Ramos (cell line): ENCODE measurements around the gene STRN.
"Not testable (repeated sequence)": the region's sequence is repeated elsewhere in the genome, so short reads cannot be mapped to it uniquely, and the experiment has no call there.

Source experiments
- in situ Hi-C: fragments of 300-500 bp; cut with MboI; formaldehyde crosslinking; loops from one replicate; pipeline ENCODE4 v1.14.3; 2022; ENCODE audit warnings: low sequenced_read_pairs; ENCODE audit not compliant: unreplicated experiment

Gene STRN

DNA sequence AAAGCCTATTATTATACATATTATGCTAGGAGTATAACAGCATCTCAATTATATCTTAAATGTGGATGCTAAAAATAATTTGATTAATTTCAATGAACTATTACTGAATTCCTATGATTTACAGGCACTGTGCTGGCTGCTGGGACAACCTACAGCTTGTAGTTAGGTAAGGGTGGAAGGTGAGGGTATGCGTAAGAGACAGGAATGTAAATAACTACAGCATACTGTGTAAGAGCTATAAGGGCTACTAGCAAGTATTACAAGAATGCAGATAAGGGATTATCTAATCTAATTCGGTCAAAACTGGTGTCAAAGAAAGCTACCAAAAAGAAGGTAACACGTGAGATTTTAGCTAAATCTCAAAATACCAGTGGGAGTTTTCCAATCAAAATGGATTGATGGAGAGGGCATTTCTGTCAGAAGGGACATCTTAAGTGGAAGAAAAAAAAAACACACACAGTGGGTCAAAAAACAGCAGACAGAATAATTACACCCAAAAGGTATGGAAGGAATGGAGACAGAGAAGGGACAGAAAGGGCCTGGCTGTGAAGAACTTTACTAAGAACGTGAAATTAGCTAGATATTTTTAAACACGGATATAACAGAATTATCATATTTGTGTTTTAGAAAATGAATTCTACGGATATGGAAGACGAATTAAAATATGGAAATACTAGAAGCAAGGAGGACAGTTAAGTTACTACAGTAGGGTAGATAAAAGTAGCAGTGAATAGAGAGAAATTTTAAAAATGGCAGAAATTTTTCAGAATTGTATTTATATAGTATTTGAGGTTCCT is 47.1 kb downstream of the STRN start:
- in situ Hi-C loops = no loop called here

DNA sequence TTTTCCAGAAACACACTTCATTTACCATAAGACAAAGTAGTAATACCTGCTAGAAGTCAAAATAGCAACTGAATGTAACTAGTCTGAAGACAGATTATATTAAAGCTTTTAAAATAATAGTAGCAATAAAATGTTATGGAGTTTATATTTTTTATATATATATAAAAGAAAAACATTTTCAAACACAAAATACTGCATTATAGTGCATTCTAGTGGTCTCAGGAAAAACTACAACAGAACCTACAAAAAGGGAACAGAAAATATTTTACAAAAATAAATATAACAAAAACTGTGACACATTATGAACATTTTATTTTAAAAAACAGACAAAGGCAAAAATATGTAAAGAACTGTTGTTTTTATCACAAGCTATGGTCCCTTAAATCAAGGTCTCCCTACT is 48.0 kb downstream of the STRN start:
- in situ Hi-C loops = no loop called here

DNA sequence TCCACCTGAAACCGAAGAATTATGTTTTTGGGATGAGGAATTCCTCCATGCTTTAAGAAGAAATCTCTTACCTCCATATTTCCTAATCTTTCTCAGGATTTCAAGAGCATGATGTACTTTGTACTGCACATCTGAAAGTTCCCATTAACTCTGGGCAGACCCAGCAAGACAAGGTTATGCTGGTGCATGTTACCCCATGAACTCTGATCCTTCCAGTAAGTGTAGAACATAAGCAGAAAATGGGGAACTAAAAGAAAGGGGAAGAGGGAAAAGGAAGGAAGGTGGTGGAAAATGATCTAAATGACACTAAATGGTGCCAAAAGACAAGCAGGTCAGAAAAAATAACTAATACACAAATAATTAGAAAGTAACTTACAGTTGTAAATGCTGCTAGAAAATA is 50.7 kb downstream of the STRN start:
- in situ Hi-C loops = no loop called here

DNA sequence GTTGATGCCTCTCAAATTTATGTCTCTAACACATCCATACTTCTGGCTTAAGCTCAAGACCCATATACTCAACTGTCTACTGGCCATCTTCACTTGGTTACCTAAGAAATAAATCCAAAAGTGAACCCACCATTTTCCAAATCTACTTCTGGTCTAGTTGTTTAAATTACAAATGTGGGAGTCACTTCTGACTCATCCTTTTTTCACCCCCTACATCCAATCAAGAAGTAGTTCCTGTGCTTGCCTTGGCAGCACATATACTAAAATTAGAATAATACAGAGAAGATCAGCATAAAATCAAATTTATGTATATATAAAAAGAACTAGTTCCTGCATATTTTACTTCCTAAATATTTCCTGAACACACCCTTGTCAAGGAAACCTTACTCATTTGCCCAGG is 53.6 kb downstream of the STRN start:
- in situ Hi-C loops = no loop called here

DNA sequence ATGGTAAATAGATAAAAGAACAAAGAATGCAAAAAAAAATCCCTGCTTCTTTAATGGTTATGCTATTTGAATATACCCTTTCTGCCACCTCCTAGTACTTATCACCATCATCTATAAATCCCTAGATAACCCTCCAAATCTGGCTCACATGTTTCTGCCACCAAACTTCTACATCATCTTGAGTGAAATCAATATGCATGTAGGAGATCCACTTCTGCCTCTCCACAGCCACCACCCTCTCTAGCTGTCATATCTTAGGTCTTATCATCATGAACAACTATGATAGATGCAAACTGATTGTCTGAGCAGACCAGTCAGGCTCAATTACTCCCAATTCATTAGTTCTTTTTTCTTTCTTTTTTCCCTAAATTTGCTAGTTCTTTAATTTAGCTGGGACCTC is 55.3 kb downstream of the STRN start:
- in situ Hi-C loops = no loop called here

DNA sequence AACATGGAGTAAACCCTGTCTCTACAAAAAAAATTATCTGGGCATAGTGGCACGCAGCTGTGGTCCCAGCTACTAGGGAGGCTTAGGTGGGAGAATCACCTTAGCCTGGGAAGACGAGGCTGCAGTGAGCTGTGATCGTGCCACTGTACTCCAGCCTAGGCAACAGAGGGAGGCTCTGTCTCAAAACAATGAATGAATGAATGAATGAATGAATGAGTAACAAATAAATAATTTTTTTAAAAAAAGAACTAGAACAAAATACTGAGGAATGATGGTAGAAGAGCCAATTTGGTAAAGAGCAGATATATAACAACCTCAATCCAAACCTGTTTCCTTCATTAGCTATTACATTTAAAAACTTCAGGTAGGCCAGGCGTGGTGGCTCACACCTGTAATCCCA is 60.1 kb downstream of the STRN start:
- in situ Hi-C loops = no loop called here

DNA sequence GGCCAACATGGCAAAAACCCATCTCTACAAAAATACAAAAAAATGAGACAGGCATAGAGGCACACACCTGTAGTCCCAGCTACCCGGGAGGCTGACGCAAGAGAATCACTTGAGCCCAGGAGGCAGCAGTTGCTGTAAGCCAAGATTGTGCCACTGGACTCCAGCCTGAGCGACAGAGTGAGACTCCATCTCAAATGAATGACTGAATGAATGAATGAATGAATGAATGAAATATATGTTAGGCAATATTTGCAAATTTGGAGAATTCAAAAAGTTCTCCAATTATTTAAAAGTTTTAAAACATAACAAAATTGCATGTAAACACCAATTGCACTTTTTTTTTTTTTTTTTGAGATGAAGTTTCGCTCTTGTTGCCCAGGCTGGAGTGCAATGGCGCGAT is 61.7 kb downstream of the STRN start:
- in situ Hi-C loops = no loop called here

DNA sequence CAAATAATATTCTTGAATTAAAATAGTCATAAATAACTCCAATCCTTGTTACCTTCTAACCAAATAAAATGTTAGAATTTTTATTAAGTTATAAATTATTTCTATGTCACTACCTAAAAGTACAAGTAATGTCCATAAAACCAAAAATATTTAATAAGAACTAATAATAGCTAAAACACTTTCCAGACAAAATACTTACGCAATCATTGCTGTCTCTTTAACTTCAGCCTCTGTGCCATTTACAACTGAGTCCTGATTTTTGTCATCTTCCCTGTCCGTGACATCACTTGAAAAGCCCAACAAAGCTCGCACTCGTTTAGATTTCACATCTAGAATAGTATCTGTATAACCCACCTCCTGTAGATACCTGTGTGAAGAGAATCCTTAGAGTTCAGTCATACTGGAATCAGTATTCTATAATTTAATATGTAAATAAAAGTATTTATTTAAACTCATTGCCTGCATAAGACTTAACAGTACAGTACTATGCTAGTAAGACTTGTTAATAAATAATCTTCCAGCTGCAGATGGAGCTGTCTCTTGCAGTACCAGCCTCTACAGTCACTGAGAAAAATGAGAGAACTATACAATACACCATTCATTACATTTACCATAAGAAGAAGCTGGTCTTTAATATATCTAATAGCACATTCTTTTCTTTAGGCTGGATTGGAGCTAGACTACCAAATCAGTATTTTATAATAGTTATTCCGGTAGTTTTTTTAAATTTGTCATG is 63.8 kb downstream of the STRN start:
- in situ Hi-C loops = no loop called here

DNA sequence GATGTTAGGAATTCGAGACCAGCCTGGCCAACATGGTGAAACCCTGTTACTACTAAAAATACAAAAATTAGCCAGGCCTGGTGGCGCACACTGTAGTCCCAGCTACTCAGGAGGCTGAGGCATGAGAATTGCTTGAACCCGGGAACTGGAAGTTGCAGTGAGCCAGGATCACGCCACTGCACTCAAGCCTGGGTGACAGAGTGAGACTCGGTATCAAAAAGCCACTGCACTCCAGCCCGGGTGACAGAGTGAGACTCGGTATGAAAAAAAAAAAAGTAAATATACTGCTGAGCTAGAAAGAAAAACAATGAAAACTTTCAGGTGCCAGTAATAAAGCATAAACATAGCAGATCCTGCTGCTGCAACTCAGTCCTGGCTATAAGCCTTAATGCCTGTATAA is 73.5 kb downstream of the STRN start:
- in situ Hi-C loops = no loop called here

DNA sequence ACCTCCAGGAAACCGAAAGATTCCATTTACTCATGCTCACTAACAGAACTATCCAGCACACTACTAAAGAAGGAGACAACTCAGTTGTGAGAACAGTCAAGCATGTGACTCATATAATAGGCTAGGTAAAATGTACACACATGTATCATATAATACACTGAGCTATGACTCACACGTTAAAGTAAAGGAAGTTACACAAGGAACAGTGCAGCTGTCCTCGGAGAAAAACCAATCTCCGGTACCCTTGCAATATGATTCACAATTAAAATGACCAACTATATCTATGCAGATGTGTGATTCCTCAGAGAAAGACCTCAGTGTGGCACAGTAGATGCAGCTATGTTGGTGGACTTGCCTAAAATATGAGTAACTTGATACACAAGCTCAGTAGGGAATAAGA is 76.5 kb downstream of the STRN start:
- in situ Hi-C loops = no loop called here

DNA sequence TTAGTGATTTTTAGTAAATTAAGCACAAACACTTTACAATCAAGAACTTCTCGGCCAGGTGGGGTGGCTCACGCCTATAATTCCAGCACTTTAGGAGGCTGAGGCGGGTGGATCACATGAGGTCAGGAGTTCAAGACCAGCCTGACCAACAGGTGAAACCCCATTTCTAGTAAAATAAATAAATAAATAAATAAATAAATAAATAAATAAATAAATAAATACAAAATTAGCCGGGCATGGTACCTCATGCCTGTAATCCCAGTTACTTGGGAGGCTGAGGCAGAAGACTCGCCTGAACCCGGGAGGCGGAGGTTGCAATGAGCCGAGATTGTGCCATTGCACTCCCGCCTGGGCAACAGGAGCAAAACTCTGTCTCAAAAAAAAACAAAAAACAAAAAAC is 79.2 kb downstream of the STRN start:
- in situ Hi-C loops = not testable (repeated sequence)

DNA sequence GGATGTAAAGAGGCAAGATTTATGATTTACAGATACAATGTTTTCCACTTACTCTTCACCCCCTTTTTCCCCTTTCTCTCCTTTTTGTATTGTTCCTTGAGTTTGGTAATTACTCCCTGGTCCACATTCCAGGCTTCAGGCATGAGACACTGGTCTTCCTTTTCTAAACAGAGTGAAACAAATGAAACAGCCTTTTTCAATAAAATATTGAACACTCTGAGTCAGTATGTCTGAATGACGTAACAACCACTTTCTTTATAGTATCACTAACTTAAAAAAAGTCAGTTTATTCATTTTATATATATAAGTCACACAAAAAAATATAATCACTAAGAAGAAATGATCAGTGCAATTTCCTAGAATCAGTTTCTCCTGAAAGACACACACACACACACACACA is 79.7 kb downstream of the STRN start:
- in situ Hi-C loops = no loop called here

DNA sequence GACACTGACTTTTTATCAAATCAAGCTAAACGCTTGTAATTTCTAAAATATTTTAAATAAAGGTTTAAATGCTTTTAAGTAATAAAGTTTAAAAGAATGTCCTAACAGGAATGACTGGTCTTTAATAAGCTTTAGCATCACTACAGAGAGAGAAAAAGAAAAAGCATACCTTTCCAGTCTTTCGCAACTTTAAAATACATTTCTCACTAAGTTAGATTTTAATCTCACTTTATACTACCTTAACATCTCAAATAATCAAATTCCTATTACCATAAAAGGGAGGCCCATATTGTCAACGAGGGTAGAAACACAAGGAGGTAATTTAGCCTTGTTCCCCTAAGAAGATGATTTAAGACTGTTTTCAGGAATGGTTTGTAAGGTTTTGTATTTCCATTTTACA is 80.7 kb downstream of the STRN start:
- in situ Hi-C loops = no loop called here

DNA sequence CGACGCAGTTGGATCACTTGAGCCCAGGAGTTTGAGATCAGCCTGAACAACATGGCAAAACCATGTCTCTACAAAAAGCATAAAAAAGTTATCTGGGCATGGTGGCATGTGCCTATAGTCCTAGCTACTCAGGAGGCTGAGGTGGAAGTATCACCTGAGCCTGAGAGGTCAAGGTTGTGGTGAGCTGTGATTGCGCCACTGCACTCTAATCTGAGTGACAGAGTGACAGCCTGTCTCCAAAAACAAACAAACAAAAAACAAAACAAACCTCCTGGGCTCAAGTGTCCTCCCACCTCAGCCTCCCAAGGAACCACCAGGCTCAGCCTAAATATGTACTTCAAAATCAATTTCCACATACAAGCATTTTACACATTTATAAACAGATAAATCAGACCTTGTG is 83.8 kb downstream of the STRN start:
- in situ Hi-C loops = no loop called here

DNA sequence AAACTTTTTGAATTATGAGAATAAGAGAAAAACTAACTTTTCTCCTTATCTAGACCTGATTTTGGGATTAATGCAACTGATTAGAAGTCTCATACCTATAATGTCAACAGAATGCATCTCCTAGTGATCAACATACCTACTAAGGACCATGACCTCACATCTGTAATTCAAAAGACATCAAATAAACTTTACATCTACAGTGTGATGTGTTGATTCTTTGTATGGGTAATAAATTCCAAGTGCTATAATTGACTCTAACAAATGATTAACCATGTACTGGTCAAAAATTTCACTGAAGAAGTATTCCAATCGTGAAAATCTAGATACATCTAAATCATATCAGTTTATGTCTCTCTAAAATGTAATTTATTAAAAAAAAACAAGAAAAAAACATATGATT is 84.5 kb downstream of the STRN start:
- in situ Hi-C loops = no loop called here

DNA sequence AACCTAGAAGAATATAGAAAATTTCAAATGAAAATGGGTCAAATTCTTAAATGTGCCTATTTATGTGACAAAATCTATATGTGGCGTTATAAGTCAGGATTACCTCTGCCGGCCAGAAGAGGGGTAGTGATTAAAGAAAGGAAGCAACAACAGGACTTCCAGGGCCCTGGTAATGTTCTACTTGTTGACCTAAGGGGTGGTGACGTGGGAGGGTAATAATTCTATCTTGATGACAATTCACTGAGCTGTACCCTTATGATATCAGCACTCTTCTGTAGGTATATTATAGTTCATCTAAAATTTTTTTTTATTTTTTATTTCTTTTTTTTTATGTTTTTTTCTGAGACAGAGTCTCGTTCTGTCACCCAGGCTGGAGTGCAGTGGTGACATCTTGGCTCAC is 87.9 kb downstream of the STRN start:
- in situ Hi-C loops = no loop called here

DNA sequence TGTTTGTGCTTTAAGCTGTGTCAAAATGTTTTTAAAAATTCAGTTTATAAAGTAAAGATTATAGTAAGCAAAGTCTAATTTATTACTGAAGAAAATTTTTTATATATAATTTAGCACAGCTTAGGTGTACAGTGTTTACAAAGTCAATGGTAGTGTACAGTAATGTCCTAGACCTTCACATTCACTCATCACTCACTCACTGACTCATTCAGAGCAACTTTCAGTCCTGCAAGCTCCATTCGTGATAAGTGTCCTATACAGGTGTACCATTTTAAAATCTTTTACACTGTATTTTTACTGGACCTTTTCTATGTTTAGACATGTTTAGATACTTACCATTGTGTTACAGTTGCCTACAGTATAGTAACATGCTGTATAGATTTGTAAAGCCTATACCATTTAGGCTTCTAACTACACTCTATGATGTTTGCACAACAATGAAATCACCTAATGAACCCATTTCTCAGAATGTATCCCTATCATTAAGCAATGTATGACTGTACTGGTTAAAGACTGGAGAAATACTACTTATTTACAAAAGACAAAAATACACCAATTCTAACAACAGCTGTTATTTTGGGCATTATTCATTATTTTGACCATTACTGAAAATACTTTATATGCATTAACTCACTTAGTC is 95.1 kb downstream of the STRN start:
- in situ Hi-C loops = no loop called here

DNA sequence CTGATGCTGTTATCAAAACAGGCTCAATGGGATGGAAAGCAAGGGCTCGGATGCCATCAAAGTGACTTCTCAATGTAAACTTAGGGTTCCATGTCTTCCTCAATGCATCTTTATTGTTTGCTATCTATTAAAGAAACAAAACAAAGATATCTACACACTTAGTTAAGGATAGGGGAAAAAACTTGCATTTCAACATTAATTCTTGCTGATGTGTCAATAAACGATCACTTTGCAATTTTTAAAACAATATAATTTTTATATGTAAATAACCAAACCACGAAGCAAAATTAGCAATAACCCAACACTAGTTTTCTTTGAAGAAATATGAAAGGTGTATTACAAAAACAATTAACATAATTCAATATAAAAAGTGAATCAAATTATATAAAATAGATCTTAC is 96.7 kb downstream of the STRN start:
- in situ Hi-C loops = no loop called here

DNA sequence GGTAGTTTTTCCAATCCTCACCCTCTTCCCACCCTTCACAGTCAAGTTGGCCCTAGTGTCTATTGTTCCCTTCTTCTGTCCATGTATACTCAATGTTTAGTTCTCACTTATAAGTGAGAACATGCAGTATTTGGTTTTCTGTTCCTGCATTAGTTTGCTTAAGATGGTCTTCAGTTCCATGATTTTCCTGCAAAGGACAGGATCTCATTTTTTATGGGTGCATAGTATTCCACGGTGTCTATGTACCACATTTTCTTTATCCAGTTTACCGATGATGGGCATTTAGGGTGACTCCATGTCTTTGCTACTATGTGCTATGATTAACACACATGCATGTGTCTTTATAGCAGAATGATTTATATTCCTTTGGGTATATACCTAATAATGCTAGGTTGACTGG is 104.4 kb downstream of the STRN start:
- in situ Hi-C loops = no loop called here

DNA sequence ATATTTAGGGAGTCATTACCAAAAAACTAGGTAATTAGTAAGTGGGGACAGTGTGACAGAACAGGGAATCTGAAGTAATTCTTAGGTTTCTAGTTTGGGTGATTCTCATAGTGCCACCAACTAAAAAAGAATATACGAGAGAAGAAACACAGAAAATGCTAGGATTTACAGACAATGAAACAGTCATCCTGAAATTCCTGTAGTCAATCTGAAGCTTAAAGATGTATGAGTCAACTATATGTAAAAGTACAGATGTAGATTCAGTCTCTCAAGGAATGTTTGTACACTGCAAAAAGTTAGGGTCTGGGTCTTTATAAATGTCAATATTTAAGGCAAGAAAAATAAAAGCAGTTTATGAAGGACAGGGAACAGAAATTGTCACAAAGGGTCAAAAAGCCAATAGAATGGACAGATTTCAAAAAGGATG is 107.0 kb downstream of the STRN start:
- in situ Hi-C loops = no loop called here

DNA sequence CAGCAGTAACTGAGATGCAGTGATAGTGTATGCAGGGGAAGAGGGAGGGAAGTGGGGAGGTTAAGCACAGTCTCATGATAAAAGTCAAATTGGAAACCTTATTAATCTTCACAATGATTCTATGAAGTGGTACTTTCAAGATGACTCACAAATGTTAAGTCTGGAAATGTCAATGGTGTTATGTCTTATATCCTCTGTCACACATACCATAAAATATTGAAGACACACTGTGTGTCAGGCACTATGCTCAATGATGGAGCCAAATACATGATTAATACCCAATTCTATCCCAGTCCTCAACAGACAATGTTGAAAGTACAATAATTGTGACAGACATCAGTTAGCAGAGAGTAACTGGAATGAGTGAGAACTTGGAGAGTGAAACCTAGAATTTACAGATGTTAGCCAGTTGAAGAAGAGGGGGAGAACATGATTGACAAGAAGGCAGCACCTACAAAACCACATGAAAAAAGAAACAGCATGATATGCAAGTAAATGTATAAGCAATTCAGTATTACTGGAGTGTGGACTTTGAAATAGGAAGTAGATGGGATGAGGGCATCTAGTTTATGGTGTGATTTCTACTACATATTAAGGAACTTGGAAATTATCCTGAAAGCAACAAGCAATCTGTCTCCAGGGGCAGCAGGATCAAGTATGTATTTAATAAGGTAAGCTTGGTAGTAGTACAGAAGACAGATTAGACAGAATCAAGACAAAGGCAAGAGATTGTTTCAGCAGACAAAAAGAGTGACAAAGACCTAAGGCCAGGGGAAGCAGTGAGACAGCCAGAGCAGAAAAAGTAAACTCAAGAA is 107.6 kb downstream of the STRN start:
- in situ Hi-C loops = no loop called here
